ENCODE measurements around the gene SMAP1.

The SMAP1 gene

GRCh38 chr6:70901324-70901723, 233.6 kb downstream of the SMAP1 start:
- TF ChIP-seq SIN3A (IDR thresholded peaks at IDR 0.05; ENCODE audit: borderline replicate concordance, insufficient read depth, low read length) (no peak), FOXP2 (optimal IDR thresholded peaks at IDR 0.05; ENCODE audit: borderline replicate concordance, extremely low read depth, extremely low read length, insufficient read depth) (no peak), TAF1 (IDR thresholded peaks at IDR 0.05; ENCODE audit: borderline replicate concordance, insufficient read depth, low read length) (no peak), POLR2AphosphoS5 (IDR thresholded peaks at IDR 0.05; ENCODE audit: low read depth, low read length) (no peak), REST (IDR thresholded peaks at IDR 0.05; ENCODE audit: insufficient read depth in 1 of 2, low read depth in 2 of 2, low read length in 2 of 2) (no peak)

GRCh38 chr6:70903665-70904452, 236.2 kb downstream of the SMAP1 start:
- TF ChIP-seq FOXP2 (optimal IDR thresholded peaks at IDR 0.05; ENCODE audit: borderline replicate concordance, extremely low read depth, extremely low read length, insufficient read depth) = no peak
- TF ChIP-seq POLR2AphosphoS5 (IDR thresholded peaks at IDR 0.05; ENCODE audit: low read depth, low read length) = no peak
- no peak for TF ChIP-seq SIN3A (IDR thresholded peaks at IDR 0.05; ENCODE audit: borderline replicate concordance, insufficient read depth, low read length)
- no peak for TF ChIP-seq TAF1 (IDR thresholded peaks at IDR 0.05; ENCODE audit: borderline replicate concordance, insufficient read depth, low read length)
- no peak for TF ChIP-seq REST (IDR thresholded peaks at IDR 0.05; ENCODE audit: insufficient read depth in 1 of 2, low read depth in 2 of 2, low read length in 2 of 2)

GRCh38 chr6:70905742-70906141, 238.1 kb downstream of the SMAP1 start:
- no peak for TF ChIP-seq SIN3A (IDR thresholded peaks at IDR 0.05; ENCODE audit: borderline replicate concordance, insufficient read depth, low read length)
- no peak for TF ChIP-seq POLR2AphosphoS5 (IDR thresholded peaks at IDR 0.05; ENCODE audit: low read depth, low read length)
- no peak for TF ChIP-seq REST (IDR thresholded peaks at IDR 0.05; ENCODE audit: insufficient read depth in 1 of 2, low read depth in 2 of 2, low read length in 2 of 2)
- TF ChIP-seq FOXP2 (optimal IDR thresholded peaks at IDR 0.05; ENCODE audit: borderline replicate concordance, extremely low read depth, extremely low read length, insufficient read depth) = no peak
- no peak for TF ChIP-seq TAF1 (IDR thresholded peaks at IDR 0.05; ENCODE audit: borderline replicate concordance, insufficient read depth, low read length)

Data from PFSK-1 (cell line).